MM.1S (cell line): Measurements from ENCODE around the gene ELF5.

Experiments used
- CTCF ChIP-seq: fragments of 300-600 bp; sonication (generic); IDR thresholded peaks from 2 replicates; pipeline ENCODE4 v1.5.1; 2016; ENCODE audit warnings: antibody characterized with exemption, low read length, mixed read lengths
- EZH2 ChIP-seq: fragments of 300-600 bp; sonication (generic); optimal IDR thresholded peaks from 2 replicates; pipeline ENCODE3; 2017; ENCODE audit warnings: low read depth, mild to moderate bottlenecking, antibody characterized with exemption, low read length, mixed read lengths

GRCh38 chr11:34523053-34523452, 9.5 kb upstream of the ELF5 start:
- TF ChIP-seq CTCF (no peak), EZH2 (no peak)
